Measurements from ENCODE around the gene APOA4. TPM values are rescaled to one million over a fixed set of nuclear protein-coding genes. Genes with fewer than 3 reads are reported as not detected.

Gene APOA4
- total and polyA plus RNA-seq, 2 donors (not counting 1 experiment from before 2014, with no cell fraction given), result not detected

- ChIA-PET CTCF (interaction anchor here (1.6 kb wide), 1 partner anchor 304 kb away, joined by 4 read pairs; no protein-coding TSS in a partner anchor), POLR2A (no interaction called here)
- H3K4me1 ChIP-seq (ENCODE audit: control insufficient read depth in 2 of 2, insufficient read depth in 2 of 2, low read length in 2 of 2), result peaks cover 6 to 9% of the 10 kb centered on the region in 2 donors
- H3K27me3 ChIP-seq (replicated peaks in 1 of 4; ENCODE audit: control extremely low read depth in 1 of 4, control insufficient read depth in 3 of 4, insufficient read depth in 4 of 4, low read length in 3 of 4), result peaks cover 0 to 10% (median 2%) of the 10 kb centered on the region in 4 experiments
- no peaks in the 10 kb centered on the region for H4K20me1 ChIP-seq (ENCODE audit: control insufficient read depth, insufficient read depth, low read length, poor library complexity, severe bottlenecking)
- no peak overlapping the region for H3K9ac ChIP-seq (ENCODE audit: low read length)
- intact Hi-C loops (cut with micrococcal nuclease), result loop anchor here (10.0 kb wide), 1 partner anchor 80 kb away; no protein-coding TSS in a partner anchor
- Mint-ChIP-seq H3K4me3 (no peak overlapping the region), H3K9me3 (ENCODE audit: insufficient read depth) (no peaks in the 10 kb centered on the region), H3K27ac (no peak overlapping the region), H3K4me1 (peaks cover 5% of the 10 kb centered on the region), H3K27me3 (peaks cover 27% of the 10 kb centered on the region)
- H3K27ac ChIP-seq (ENCODE audit: low read length in 2 of 2), result no peak overlapping the region
- DNase-seq (no peak), ATAC-seq (ENCODE audit: low read depth) (no peak)
- 95% methylated on average over 2 of the region's 2 CpGs for WGBS (ENCODE audit: insufficient coverage)
- H3K9me3 ChIP-seq (ENCODE audit: control extremely low read depth in 1 of 3, control insufficient read depth in 2 of 3, insufficient read depth in 1 of 3, low read length in 2 of 3), result no peaks in the 10 kb centered on the region
- no peaks in the 10 kb centered on the region for H3K36me3 ChIP-seq (replicated peaks in 1 of 2; ENCODE audit: control extremely low read depth in 1 of 2, control insufficient read depth in 1 of 2, extremely low read depth in 1 of 2, insufficient read depth in 2 of 2, low read length in 1 of 2)
- H2AFZ ChIP-seq (ENCODE audit: insufficient read depth, low read depth, low read length, poor library complexity, severe bottlenecking), result no peak overlapping the region
- H3K4me3 ChIP-seq (ENCODE audit: control extremely low read depth in 1 of 5, extremely low read depth in 1 of 5, insufficient read depth in 1 of 5, low read depth in 2 of 5, low read length in 4 of 5), result no peak overlapping the region
- H3K4me2 ChIP-seq (replicated peaks; ENCODE audit: low read depth, low read length, poor library complexity, severe bottlenecking), result no peak overlapping the region
- TF ChIP-seq CTCF (IDR thresholded peaks at IDR 0.05) (no peak), EZH2 (IDR thresholded peaks at IDR 0.05; ENCODE audit: borderline replicate concordance, insufficient read depth, low read depth, low read length, poor library complexity, severe bottlenecking) (no peak)
- H3K79me2 ChIP-seq (ENCODE audit: control insufficient read depth, insufficient read depth, low read length), result no peaks in the 10 kb centered on the region
Measured at GRCh38 chr11:116794851-116795250, 28.3 kb downstream of the APOA4 start.

- Histone ChIP-seq H3K4me3 (ENCODE audit: control extremely low read depth in 1 of 5, extremely low read depth in 1 of 5, insufficient read depth in 1 of 5, low read depth in 2 of 5, low read length in 4 of 5) (no peak overlapping the region), H3K9ac (ENCODE audit: low read length) (no peak overlapping the region), H3K4me1 (ENCODE audit: control insufficient read depth in 2 of 2, insufficient read depth in 2 of 2, low read length in 2 of 2) (peaks cover 6 to 9% of the 10 kb centered on the region in 2 donors), H3K27me3 (replicated peaks in 1 of 4; ENCODE audit: control extremely low read depth in 1 of 4, control insufficient read depth in 3 of 4, insufficient read depth in 4 of 4, low read length in 3 of 4) (peaks cover 0 to 10% (median 0%) of the 10 kb centered on the region in 4 experiments), H2AFZ (ENCODE audit: insufficient read depth, low read depth, low read length, poor library complexity, severe bottlenecking) (no peak overlapping the region), H3K9me3 (ENCODE audit: control extremely low read depth in 1 of 3, control insufficient read depth in 2 of 3, insufficient read depth in 1 of 3, low read length in 2 of 3) (no peaks in the 10 kb centered on the region), H3K4me2 (replicated peaks; ENCODE audit: low read depth, low read length, poor library complexity, severe bottlenecking) (no peak overlapping the region), H3K27ac (ENCODE audit: low read length in 2 of 2) (no peak overlapping the region), H3K79me2 (ENCODE audit: control insufficient read depth, insufficient read depth, low read length) (no peaks in the 10 kb centered on the region), H3K36me3 (replicated peaks in 1 of 2; ENCODE audit: control extremely low read depth in 1 of 2, control insufficient read depth in 1 of 2, extremely low read depth in 1 of 2, insufficient read depth in 2 of 2, low read length in 1 of 2) (no peaks in the 10 kb centered on the region), H4K20me1 (ENCODE audit: control insufficient read depth, insufficient read depth, low read length, poor library complexity, severe bottlenecking) (no peaks in the 10 kb centered on the region)
- POLR2A ChIA-PET, result interaction anchor here (0.6 kb wide), 1 partner anchor 312 kb away, joined by 4 read pairs; no protein-coding TSS in a partner anchor
- no peak overlapping the region for H3K27ac Mint-ChIP-seq
- ATAC-seq (ENCODE audit: low read depth) (no peak), DNase-seq (no peak)
- TF ChIP-seq EZH2 (IDR thresholded peaks at IDR 0.05; ENCODE audit: borderline replicate concordance, insufficient read depth, low read depth, low read length, poor library complexity, severe bottlenecking) (no peak), CTCF (IDR thresholded peaks at IDR 0.05) (no peak)
- CTCF ChIA-PET, result interaction anchor here (1.6 to 7.1 kb wide), 2 partner anchors 305 to 312 kb away, joined by 4 to 80 read pairs; no protein-coding TSS in a partner anchor
- WGBS (ENCODE audit: insufficient coverage), result no CpG with 5 or more reads among the region's 1 CpG
- H3K4me3 Mint-ChIP-seq, result no peak overlapping the region
- peaks cover 7% of the 10 kb centered on the region for H3K4me1 Mint-ChIP-seq
- H3K27me3 Mint-ChIP-seq, result peaks cover 18% of the 10 kb centered on the region
- intact Hi-C loops (cut with micrococcal nuclease), result loop anchor here (10.0 kb wide), 1 partner anchor 81 kb away; no protein-coding TSS in a partner anchor
- H3K9me3 Mint-ChIP-seq (ENCODE audit: insufficient read depth), result no peaks in the 10 kb centered on the region
Measured at GRCh38 chr11:116793772-116794097, 29.4 kb downstream of the APOA4 start.
